ENCODE results near the gene PTAFR.

- TF ChIP-seq CTCF (optimal IDR thresholded peaks at IDR 0.05 in 1 of 3, IDR thresholded peaks at IDR 0.05 in 1 of 3, conservative IDR thresholded peaks at IDR 0.05 in 1 of 3; ENCODE audit: extremely low read depth in 1 of 3, insufficient read depth in 2 of 3, low read length in 3 of 3) (no peak), EZH2 (IDR thresholded peaks at IDR 0.05; ENCODE audit: low read length) (no peak)
Observed at GRCh38 chr1:28136922-28137613, 39.4 kb downstream of the PTAFR start.

Measured in keratinocyte (primary cell).